Osteoblast (primary cell): Measurements from ENCODE around the gene RXFP2. TPM values are rescaled to one million over a fixed set of nuclear protein-coding genes. Genes with fewer than 3 reads are reported as not detected.

Experiments
- DNase-seq: peaks from one replicate; pipeline ENCODE4 v3.0.0; 2011; ENCODE audit warnings: low spot score, mixed read lengths; ENCODE audit not compliant: insufficient read length; ENCODE audit errors: missing footprints
- H2AFZ ChIP-seq: 2 replicates; pipeline ENCODE4 v1.6.0; 2011; ENCODE audit warnings: mild to moderate bottlenecking, low read length
- H3K27ac ChIP-seq: 2 replicates; pipeline ENCODE4 v1.5.1; 2011; ENCODE audit warnings: mild to moderate bottlenecking, low read depth, low read length, moderate library complexity
- H3K27me3 ChIP-seq: 2 replicates; pipeline ENCODE4 v1.6.0; 2012; ENCODE audit warnings: mild to moderate bottlenecking, control low read depth, inconsistent platforms, low read length, moderate library complexity; ENCODE audit not compliant: insufficient read depth
- H3K36me3 ChIP-seq: 2 replicates; pipeline ENCODE4 v1.5.1; 2011; ENCODE audit warnings: mild to moderate bottlenecking, low read length, control low read depth, moderate library complexity; ENCODE audit not compliant: insufficient read depth
- H3K4me1 ChIP-seq: 2 replicates; pipeline ENCODE4 v1.5.1; 2011; ENCODE audit warnings: mild to moderate bottlenecking, low read length, control low read depth, moderate library complexity; ENCODE audit not compliant: insufficient read depth
- H3K4me2 ChIP-seq: 2 replicates; pipeline ENCODE4 v1.6.0; 2011; ENCODE audit warnings: mild to moderate bottlenecking, low read length; ENCODE audit not compliant: insufficient read depth
- H3K4me3 ChIP-seq: fragments of 200-600 bp; sonication (generic); 3 replicates; pipeline ENCODE4 v1.5.1; 2012; ENCODE audit warnings: mild to moderate bottlenecking, low read length, inconsistent platforms; ENCODE audit not compliant: insufficient read depth
- H3K79me2 ChIP-seq: 2 replicates; pipeline ENCODE4 v1.6.0; 2012; ENCODE audit warnings: mild to moderate bottlenecking, low read length, control low read depth, inconsistent platforms; ENCODE audit not compliant: insufficient read depth
- H3K9me3 ChIP-seq: 2 replicates; pipeline ENCODE4 v1.5.1; 2011; ENCODE audit warnings: low read depth, low read length, control low read depth
- H4K20me1 ChIP-seq: 2 replicates; pipeline ENCODE4 v1.6.0; 2012; ENCODE audit warnings: mild to moderate bottlenecking, low read length, control low read depth; ENCODE audit not compliant: insufficient read depth
- total RNA-seq: library from RNA; depleted of rRNA; stranded (reverse); fragments of >200 nt; gene quantifications from 2 replicates; pipeline ENCODE4 v1.2.3, GENCODE V29; 2012
- TF ChIP-seq, protein P1 (sequence below): IDR thresholded peaks from 2 replicates; pipeline ENCODE4 v1.5.1; 2011; ENCODE audit warnings: mild to moderate bottlenecking, low read depth, low read length, moderate library complexity; ENCODE audit errors: extremely low read depth

The RXFP2 gene
- total RNA-seq, 1 donor, result not detected

DNA sequence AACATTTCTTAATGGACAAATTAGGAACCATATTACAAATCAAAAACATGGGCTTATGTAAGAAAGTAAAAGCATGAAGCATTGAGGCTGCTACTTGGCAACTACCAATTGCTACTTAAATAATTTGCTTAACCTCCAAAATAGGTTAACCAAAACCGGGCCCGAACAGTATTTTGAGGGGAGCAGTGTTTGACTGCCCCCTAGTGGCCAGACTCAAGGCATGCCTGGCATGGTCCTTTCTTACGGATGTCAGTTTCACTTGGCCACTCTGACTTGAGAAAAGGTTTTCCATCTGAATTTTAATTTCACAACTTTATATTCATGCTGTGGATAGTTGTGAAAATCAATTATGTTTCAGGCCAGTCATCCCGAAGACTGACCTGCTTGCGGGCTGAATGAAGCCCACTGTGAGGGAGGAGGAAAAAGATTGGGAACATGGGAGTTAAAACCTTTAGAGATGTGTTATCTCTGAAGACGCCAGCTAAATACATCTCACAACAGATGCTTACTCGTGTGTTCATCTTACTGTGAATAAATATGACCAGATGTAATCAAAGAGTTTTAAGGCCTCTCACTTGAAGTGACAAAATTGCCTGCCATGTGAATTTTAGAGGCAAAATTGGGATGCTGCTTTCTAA lies 2.9 kb downstream of the RXFP2 start:
- DNase-seq, result no peak
- H3K27me3 ChIP-seq, result no peaks in the 10 kb centered on the region
- no peaks in the 10 kb centered on the region for H4K20me1 ChIP-seq
- peaks cover 3% of the 10 kb centered on the region for H3K36me3 ChIP-seq
- peak overlapping the region; percentile 38 for H3K4me3 ChIP-seq
- no peaks in the 10 kb centered on the region for H3K9me3 ChIP-seq
- H3K4me1 ChIP-seq, result peaks cover 8% of the 10 kb centered on the region
- H3K79me2 ChIP-seq, result no peaks in the 10 kb centered on the region
- peak overlapping the region; percentile 85 for H3K27ac ChIP-seq
- H2AFZ ChIP-seq, result peak overlapping the region; percentile 91
- peak overlapping the region; percentile 74 for H3K4me2 ChIP-seq
- TF ChIP-seq, protein P1, sequence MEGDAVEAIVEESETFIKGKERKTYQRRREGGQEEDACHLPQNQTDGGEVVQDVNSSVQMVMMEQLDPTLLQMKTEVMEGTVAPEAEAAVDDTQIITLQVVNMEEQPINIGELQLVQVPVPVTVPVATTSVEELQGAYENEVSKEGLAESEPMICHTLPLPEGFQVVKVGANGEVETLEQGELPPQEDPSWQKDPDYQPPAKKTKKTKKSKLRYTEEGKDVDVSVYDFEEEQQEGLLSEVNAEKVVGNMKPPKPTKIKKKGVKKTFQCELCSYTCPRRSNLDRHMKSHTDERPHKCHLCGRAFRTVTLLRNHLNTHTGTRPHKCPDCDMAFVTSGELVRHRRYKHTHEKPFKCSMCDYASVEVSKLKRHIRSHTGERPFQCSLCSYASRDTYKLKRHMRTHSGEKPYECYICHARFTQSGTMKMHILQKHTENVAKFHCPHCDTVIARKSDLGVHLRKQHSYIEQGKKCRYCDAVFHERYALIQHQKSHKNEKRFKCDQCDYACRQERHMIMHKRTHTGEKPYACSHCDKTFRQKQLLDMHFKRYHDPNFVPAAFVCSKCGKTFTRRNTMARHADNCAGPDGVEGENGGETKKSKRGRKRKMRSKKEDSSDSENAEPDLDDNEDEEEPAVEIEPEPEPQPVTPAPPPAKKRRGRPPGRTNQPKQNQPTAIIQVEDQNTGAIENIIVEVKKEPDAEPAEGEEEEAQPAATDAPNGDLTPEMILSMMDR, result peak; percentile 98

DNA sequence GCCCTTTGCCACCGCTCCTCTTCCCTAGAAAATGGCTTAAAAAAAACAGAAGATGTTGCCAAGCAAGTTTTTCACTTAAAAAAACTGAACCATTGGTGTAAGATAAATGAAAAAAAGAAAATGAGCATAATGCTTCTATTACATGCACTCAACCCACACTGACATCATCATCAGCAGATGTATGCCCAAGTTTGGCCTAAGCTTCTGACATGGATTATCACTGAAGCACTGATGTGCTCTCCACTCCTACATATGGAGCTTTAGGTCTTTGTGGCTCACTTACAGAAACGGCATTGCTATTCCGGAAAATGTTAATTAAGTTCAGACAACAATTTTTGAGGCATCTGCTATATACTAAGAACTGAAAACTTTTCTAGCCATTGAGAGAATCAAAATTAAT lies 8.0 kb downstream of the RXFP2 start:
- peaks cover 3% of the 10 kb centered on the region for H3K36me3 ChIP-seq
- H3K27me3 ChIP-seq, result no peaks in the 10 kb centered on the region
- H3K4me1 ChIP-seq, result peaks cover 34% of the 10 kb centered on the region
- no peaks in the 10 kb centered on the region for H3K79me2 ChIP-seq
- peak overlapping the region; percentile 99 for H3K27ac ChIP-seq
- no peak for DNase-seq
- no peaks in the 10 kb centered on the region for H3K9me3 ChIP-seq
- no peaks in the 10 kb centered on the region for H4K20me1 ChIP-seq
- no peak overlapping the region for H3K4me2 ChIP-seq
- H2AFZ ChIP-seq, result no peak overlapping the region
- TF ChIP-seq, protein P1, result no peak
- H3K4me3 ChIP-seq, result no peak overlapping the region

GRCh38 chr13:31747966-31748365 lies 8.6 kb downstream of the RXFP2 start:
- Histone ChIP-seq H3K79me2 (peaks cover 4% of the 10 kb centered on the region), H2AFZ (no peak overlapping the region), H3K4me2 (no peak overlapping the region), H3K27ac (peak overlapping the region; percentile 99), H4K20me1 (no peaks in the 10 kb centered on the region), H3K4me3 (no peak overlapping the region), H3K9me3 (no peaks in the 10 kb centered on the region), H3K27me3 (no peaks in the 10 kb centered on the region), H3K36me3 (peaks cover 3% of the 10 kb centered on the region), H3K4me1 (peaks cover 31% of the 10 kb centered on the region)
- TF ChIP-seq, protein P1, result no peak
- DNase-seq, result no peak

- Histone ChIP-seq H2AFZ (no peak overlapping the region), H3K36me3 (peaks cover 3% of the 10 kb centered on the region), H3K4me1 (peaks cover 45% of the 10 kb centered on the region), H3K27ac (peak overlapping the region; percentile 99), H3K4me2 (peak overlapping the region; percentile 59), H3K27me3 (no peaks in the 10 kb centered on the region), H3K4me3 (no peak overlapping the region), H4K20me1 (no peaks in the 10 kb centered on the region), H3K79me2 (peaks cover 4% of the 10 kb centered on the region), H3K9me3 (no peaks in the 10 kb centered on the region)
- DNase-seq, result peak; percentile 80
- TF ChIP-seq, protein P1, result no peak
Observed at GRCh38 chr13:31749929-31750328, 10.6 kb downstream of the RXFP2 start.
